Sigmoid colon (tissue), 7 donors: ENCODE measurements around the gene LRP1B. TPM values are rescaled to one million over a fixed set of nuclear protein-coding genes. Genes with fewer than 3 reads are reported as not detected.

Experiments
- DNase-seq: peaks from one replicate; pipeline ENCODE4 v3.0.0-alpha.2; 2019
- H3K27ac ChIP-seq, 4 donors: fragments of 200-600 bp; sonication (generic); one replicate each; pipeline ENCODE4 v1.5.1; 2016 to 2019; ENCODE audit warnings: mild to moderate bottlenecking in 1 of 4
- H3K27me3 ChIP-seq, 3 donors: fragments of 200-600 bp; sonication (generic); one replicate each; pipeline ENCODE4 v1.5.1; 2019; ENCODE audit warnings: mild to moderate bottlenecking in 1 of 3
- H3K36me3 ChIP-seq, 4 donors: fragments of 200-600 bp; sonication (generic); one replicate each; pipeline ENCODE4 v1.5.1; 2016 to 2019
- H3K4me1 ChIP-seq, 4 donors: fragments of 200-600 bp; sonication (generic); one replicate each; pipeline ENCODE4 v1.5.1; 2017 to 2019
- H3K4me3 ChIP-seq, 4 donors: fragments of 200-600 bp; sonication (generic); one replicate each; pipeline ENCODE4 v1.5.1; 2017 to 2019; ENCODE audit warnings: mild to moderate bottlenecking in 2 of 4, moderate library complexity in 1 of 4
- H3K9me3 ChIP-seq, 4 donors: fragments of 200-600 bp in 3 of 4; sonication (generic) in 3 of 4; one replicate each; pipeline versions ENCODE4 v1.5.1 to v1.6.1; 2013 to 2019
- EP300 ChIP-seq, 4 donors: sonication (generic); formaldehyde crosslinking; IDR thresholded peaks; one replicate each; pipeline ENCODE4 v1.6.1; 2017; ENCODE audit warnings: antibody characterized with exemption in 4 of 4
- POLR2A ChIP-seq, 2 donors: fragments of 450-650 bp; IDR thresholded peaks; one replicate each; pipeline ENCODE4 v1.6.1; 2016; ENCODE audit warnings: antibody characterized with exemption in 2 of 2, mild to moderate bottlenecking in 2 of 2, moderate library complexity in 2 of 2
- POLR2AphosphoS5 ChIP-seq, 4 donors: sonication (generic); formaldehyde crosslinking; IDR thresholded peaks; one replicate each; pipeline ENCODE4 v1.6.1; 2017; ENCODE audit warnings: antibody characterized with exemption in 4 of 4
- WGBS, 2 donors: extraction: QIAGEN DNeasy Blood & Tissue Kit; methylation state at CpG; one replicate each; pipeline ENCODE4 v1.1.7; 2013; 5-methylcytosine and 5-hydroxymethylcytosine counted together
- intact Hi-C: fragments of 100-400 bp; cut with DNase I; formaldehyde crosslinking; loops from one replicate; pipeline ENCODE4 v1.15.1; 2023
- polyA plus RNA-seq, 3 donors: library from polyadenylated mRNA; stranded (reverse); fragments of 200-250 nt; gene quantifications; one replicate each; pipeline ENCODE4 v1.2.3, GENCODE V29; 2013
- total RNA-seq, 4 donors: library from RNA; depleted of rRNA; stranded (reverse); fragments of >200 nt; gene quantifications; one replicate each; pipeline ENCODE4 v1.1.0, GENCODE V29; 2016
- TF ChIP-seq, protein P1 (sequence below), 4 experiments: fragments of 450-650 bp in 3 of 4; fragments of 200-600 bp in 1 of 4; IDR thresholded peaks; one replicate each; pipeline ENCODE4 v1.5.1; 2016 to 2019; ENCODE audit warnings: antibody characterized with exemption in 4 of 4, mild to moderate bottlenecking in 3 of 4, moderate library complexity in 2 of 4
- donor health status: healthy with polysubstance abuse.
- donor health status: Bipolar disorder and iron deficiency.
- donor health status: healthy.

Gene LRP1B
- total and polyA plus RNA-seq, 7 donors, result 0.06 to 5.1 (median 2.0) TPM; not detected in 1

DNA sequence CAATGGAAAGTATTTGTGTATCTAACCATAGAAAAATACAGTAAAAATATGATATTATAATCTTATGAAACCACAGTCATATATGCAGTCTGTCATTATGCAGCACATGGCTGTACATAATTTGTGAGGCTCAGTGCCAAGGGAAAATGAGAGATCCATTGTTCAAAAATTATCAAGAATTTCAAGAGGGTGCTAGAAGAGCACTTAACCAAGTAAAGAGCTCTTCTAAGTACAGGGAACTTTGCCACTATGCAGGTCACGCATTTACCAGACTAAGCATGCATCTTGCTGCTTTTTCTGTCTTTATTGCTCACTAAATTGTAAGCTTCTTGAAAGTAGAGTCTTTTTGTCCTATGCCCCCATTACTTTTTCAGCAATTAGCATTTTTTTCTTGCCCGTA is 438.0 kb downstream of the LRP1B start:
- Histone ChIP-seq H3K36me3 (no peaks in the 10 kb centered on the region), H3K4me3 (no peak overlapping the region), H3K9me3 (no peaks in the 10 kb centered on the region), H3K27me3 (no peaks in the 10 kb centered on the region), H3K27ac (no peak overlapping the region), H3K4me1 (peaks cover 0 to 10% (median under 1%) of the 10 kb centered on the region in 4 donors)
- intact Hi-C loops, result no loop called here
- WGBS, 2 donors, result 83 to 87% methylated on average over 2 of the region's 2 CpGs
- TF ChIP-seq POLR2AphosphoS5 (IDR thresholded peaks at IDR 0.05), result no peak
- TF ChIP-seq EP300 (IDR thresholded peaks at IDR 0.05), result no peak
- TF ChIP-seq POLR2A (IDR thresholded peaks at IDR 0.05), result no peak
- TF ChIP-seq, protein P1, sequence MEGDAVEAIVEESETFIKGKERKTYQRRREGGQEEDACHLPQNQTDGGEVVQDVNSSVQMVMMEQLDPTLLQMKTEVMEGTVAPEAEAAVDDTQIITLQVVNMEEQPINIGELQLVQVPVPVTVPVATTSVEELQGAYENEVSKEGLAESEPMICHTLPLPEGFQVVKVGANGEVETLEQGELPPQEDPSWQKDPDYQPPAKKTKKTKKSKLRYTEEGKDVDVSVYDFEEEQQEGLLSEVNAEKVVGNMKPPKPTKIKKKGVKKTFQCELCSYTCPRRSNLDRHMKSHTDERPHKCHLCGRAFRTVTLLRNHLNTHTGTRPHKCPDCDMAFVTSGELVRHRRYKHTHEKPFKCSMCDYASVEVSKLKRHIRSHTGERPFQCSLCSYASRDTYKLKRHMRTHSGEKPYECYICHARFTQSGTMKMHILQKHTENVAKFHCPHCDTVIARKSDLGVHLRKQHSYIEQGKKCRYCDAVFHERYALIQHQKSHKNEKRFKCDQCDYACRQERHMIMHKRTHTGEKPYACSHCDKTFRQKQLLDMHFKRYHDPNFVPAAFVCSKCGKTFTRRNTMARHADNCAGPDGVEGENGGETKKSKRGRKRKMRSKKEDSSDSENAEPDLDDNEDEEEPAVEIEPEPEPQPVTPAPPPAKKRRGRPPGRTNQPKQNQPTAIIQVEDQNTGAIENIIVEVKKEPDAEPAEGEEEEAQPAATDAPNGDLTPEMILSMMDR (IDR thresholded peaks at IDR 0.05), result no peak
- no peak for DNase-seq

DNA sequence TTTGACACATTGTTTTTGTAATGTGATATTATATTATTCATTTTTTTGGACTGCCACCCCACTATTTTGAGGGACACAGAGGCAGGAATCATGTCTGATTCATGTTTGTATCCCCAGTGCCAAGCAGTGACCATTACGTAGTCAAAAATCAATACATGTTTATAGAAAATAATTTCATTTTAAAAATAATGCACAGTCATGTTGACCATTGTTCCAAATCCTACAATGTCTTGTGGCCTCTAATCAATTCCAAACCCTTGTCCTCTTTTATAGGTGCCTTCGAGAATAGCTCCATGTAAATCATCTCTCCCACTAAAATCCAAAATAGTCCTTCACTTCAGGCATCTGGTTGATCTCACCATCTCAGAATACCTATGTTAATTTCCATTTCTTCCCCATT is 454.7 kb downstream of the LRP1B start:
- no peaks in the 10 kb centered on the region for H3K9me3 ChIP-seq
- no peak for DNase-seq
- H3K4me1 ChIP-seq, result no peaks in the 10 kb centered on the region
- H3K27ac ChIP-seq, result no peak overlapping the region
- H3K4me3 ChIP-seq, result no peak overlapping the region
- WGBS, 2 donors, result 62 to 79% methylated on average over 2 of the region's 2 CpGs
- intact Hi-C loops, result no loop called here
- H3K36me3 ChIP-seq, result no peaks in the 10 kb centered on the region
- H3K27me3 ChIP-seq, result no peaks in the 10 kb centered on the region
- TF ChIP-seq EP300 (IDR thresholded peaks at IDR 0.05) (no peak), POLR2A (IDR thresholded peaks at IDR 0.05) (no peak), POLR2AphosphoS5 (IDR thresholded peaks at IDR 0.05) (no peak)
- TF ChIP-seq, protein P1 (IDR thresholded peaks at IDR 0.05), result no peak

DNA sequence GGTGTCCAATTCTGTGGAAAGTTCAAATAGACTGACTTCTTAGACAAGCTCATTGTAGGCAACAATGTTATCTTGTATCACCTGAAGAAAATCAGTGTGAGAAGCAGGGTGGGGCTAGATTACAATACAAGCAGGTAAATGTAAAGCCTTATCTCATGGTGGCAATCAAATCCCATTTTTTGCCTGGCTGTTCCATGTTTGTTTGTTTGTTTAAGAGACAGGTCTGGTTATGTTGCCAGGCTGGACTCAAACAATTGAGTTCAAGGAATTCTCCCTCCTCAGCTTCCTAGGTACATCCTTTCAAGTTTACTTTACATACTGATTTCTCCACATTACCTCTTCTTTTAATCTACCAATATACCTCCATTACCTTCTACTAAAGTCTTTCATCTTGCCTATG is 464.6 kb downstream of the LRP1B start:
- intact Hi-C loops, result no loop called here
- H3K27me3 ChIP-seq, result no peaks in the 10 kb centered on the region
- no peak overlapping the region for H3K27ac ChIP-seq
- H3K4me3 ChIP-seq, result no peak overlapping the region
- H3K36me3 ChIP-seq, result no peaks in the 10 kb centered on the region
- no peaks in the 10 kb centered on the region for H3K4me1 ChIP-seq
- no peak for DNase-seq
- H3K9me3 ChIP-seq, result no peaks in the 10 kb centered on the region
- TF ChIP-seq EP300 (IDR thresholded peaks at IDR 0.05), result no peak
- TF ChIP-seq POLR2A (IDR thresholded peaks at IDR 0.05), result no peak
- TF ChIP-seq, protein P1 (IDR thresholded peaks at IDR 0.05), result no peak
- no peak for TF ChIP-seq POLR2AphosphoS5 (IDR thresholded peaks at IDR 0.05)

DNA sequence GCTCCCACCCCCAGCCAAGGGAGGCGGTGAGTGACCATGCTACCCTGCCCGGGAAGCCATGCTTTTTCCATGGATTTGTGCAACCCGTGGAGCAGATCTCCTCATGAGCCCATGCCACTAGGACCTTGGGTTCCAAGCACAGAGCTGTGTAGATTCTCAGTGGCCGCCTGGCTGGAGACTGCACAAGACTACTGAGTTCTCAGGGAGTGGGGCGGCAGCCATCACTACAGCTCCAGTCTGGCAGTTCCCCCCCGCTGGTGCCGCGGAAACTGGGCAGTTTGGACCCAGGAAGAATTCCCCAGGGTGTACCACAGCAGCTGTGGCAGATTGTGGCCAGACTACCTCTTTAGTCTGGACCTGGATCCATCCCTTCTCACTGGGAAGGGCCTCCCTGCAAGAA is 470.6 kb downstream of the LRP1B start:
- H3K4me3 ChIP-seq, result no peak overlapping the region
- no peak for TF ChIP-seq POLR2AphosphoS5 (IDR thresholded peaks at IDR 0.05)
- TF ChIP-seq, protein P1 (IDR thresholded peaks at IDR 0.05), result no peak
- TF ChIP-seq POLR2A (IDR thresholded peaks at IDR 0.05), result no peak
- TF ChIP-seq EP300 (IDR thresholded peaks at IDR 0.05), result no peak
- H3K27me3 ChIP-seq, result no peaks in the 10 kb centered on the region
- H3K27ac ChIP-seq, result no peak overlapping the region
- DNase-seq, result no peak
- no peaks in the 10 kb centered on the region for H3K9me3 ChIP-seq
- no peaks in the 10 kb centered on the region for H3K36me3 ChIP-seq
- 90% methylated on average over 8 of the region's 8 CpGs for WGBS, 2 donors
- no peaks in the 10 kb centered on the region for H3K4me1 ChIP-seq
- intact Hi-C loops, result no loop called here

DNA sequence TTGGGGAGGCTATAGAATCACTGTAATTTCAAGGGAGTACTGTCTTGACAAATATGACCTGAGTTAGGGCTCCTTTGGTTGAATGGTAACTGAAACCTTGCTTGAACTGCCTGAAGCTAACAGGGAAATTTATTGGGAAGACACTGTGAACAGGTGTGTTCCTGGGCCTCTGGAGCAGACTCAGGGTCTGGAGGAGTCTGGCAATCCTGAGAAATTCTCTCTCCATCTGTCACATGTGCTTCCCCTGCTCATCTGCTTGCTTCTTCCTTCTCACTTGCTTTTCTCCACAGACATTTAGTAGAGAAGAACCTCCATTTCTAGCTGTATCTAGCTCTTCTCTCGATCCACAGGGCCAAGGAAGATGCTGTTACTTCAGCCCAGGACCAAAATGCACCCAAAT is 476.5 kb downstream of the LRP1B start:
- H3K36me3 ChIP-seq, result no peaks in the 10 kb centered on the region
- WGBS, 2 donors, result 19 to 43% methylated on average over 1 of the region's 1 CpG
- DNase-seq, result no peak
- H3K4me3 ChIP-seq, result no peak overlapping the region
- H3K4me1 ChIP-seq, result no peaks in the 10 kb centered on the region
- H3K9me3 ChIP-seq, result no peaks in the 10 kb centered on the region
- H3K27ac ChIP-seq, result no peak overlapping the region
- intact Hi-C loops, result no loop called here
- TF ChIP-seq EP300 (IDR thresholded peaks at IDR 0.05) (no peak), POLR2AphosphoS5 (IDR thresholded peaks at IDR 0.05) (no peak), POLR2A (IDR thresholded peaks at IDR 0.05) (no peak)
- TF ChIP-seq, protein P1 (IDR thresholded peaks at IDR 0.05), result no peak
- no peaks in the 10 kb centered on the region for H3K27me3 ChIP-seq
